Measurements from ENCODE around the gene SCYGR3. TPM values are rescaled to one million over a fixed set of nuclear protein-coding genes. Genes with fewer than 3 reads are reported as not detected.

SCYGR3 gene
- total and polyA plus RNA-seq, 2 of the 13 experiments (the other 11 are each of a cell fraction or from before 2014, with no cell fraction given), result not detected

- no peaks in the 10 kb centered on the region for H4K20me1 ChIP-seq (ENCODE audit: insufficient read depth, low read length)
- no peaks in the 10 kb centered on the region for H3K27me3 ChIP-seq (ENCODE audit: control insufficient read depth in 1 of 2, insufficient read depth in 2 of 2, low read length in 2 of 2)
- H3K4me1 ChIP-seq (ENCODE audit: insufficient read depth, low read length), result peaks cover 16% of the 10 kb centered on the region
- intact Hi-C loops (cut with micrococcal nuclease; ENCODE audit: unreplicated experiment), result no loop called here
- POLR2A ChIA-PET, result no interaction called here
- peaks cover 14% of the 10 kb centered on the region for H3K9me3 ChIP-seq (ENCODE audit: low read length)
- BruUV-seq (replicated peaks), result no TSS peak
- H2AFZ ChIP-seq (ENCODE audit: low read length), result no peak overlapping the region
- CTCF ChIA-PET (ENCODE audit: low intra/inter-chr PET ratio, low total read pairs), result no interaction called here
- no peak overlapping the region for H3K27ac ChIP-seq (ENCODE audit: extremely low read length, insufficient read depth, low read length)
- ATAC-seq (no peak), DNase-seq (ENCODE audit: low spot score) (no peak), FAIRE-seq (no peak)
- H3K9ac ChIP-seq (ENCODE audit: insufficient read depth, low read depth, low read length), result no peak overlapping the region
- no peaks in the 10 kb centered on the region for H3K79me2 ChIP-seq (ENCODE audit: insufficient read depth, low read length)
- in situ Hi-C loops (cut with HindIII; ENCODE audit: extremely low pct_ligation_motif_present, low pct_unique_long_range_greater_than_20kb), result no loop called here
- H3K36me3 ChIP-seq (replicated peaks in 1 of 2; ENCODE audit: control insufficient read depth in 1 of 2, insufficient read depth in 2 of 2, low read length in 2 of 2), result no peaks in the 10 kb centered on the region
- no peak overlapping the region for H3K4me2 ChIP-seq (ENCODE audit: low read depth, low read length)
- 50% methylated on average over 1 of the region's 1 CpG for whole genome bisulfite sequencing (ENCODE audit: low lambda C conversion rate)
- no peak overlapping the region for H3K4me3 ChIP-seq (replicated peaks in 1 of 3; ENCODE audit: insufficient read depth in 1 of 3, low read depth in 2 of 3, low read length in 3 of 3)
- TF ChIP-seq, protein P1, sequence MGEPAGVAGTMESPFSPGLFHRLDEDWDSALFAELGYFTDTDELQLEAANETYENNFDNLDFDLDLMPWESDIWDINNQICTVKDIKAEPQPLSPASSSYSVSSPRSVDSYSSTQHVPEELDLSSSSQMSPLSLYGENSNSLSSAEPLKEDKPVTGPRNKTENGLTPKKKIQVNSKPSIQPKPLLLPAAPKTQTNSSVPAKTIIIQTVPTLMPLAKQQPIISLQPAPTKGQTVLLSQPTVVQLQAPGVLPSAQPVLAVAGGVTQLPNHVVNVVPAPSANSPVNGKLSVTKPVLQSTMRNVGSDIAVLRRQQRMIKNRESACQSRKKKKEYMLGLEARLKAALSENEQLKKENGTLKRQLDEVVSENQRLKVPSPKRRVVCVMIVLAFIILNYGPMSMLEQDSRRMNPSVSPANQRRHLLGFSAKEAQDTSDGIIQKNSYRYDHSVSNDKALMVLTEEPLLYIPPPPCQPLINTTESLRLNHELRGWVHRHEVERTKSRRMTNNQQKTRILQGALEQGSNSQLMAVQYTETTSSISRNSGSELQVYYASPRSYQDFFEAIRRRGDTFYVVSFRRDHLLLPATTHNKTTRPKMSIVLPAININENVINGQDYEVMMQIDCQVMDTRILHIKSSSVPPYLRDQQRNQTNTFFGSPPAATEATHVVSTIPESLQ (CRISPR knock-in tag; conservative IDR thresholded peaks at IDR 0.05), result no peak
- TF ChIP-seq, protein P2, sequence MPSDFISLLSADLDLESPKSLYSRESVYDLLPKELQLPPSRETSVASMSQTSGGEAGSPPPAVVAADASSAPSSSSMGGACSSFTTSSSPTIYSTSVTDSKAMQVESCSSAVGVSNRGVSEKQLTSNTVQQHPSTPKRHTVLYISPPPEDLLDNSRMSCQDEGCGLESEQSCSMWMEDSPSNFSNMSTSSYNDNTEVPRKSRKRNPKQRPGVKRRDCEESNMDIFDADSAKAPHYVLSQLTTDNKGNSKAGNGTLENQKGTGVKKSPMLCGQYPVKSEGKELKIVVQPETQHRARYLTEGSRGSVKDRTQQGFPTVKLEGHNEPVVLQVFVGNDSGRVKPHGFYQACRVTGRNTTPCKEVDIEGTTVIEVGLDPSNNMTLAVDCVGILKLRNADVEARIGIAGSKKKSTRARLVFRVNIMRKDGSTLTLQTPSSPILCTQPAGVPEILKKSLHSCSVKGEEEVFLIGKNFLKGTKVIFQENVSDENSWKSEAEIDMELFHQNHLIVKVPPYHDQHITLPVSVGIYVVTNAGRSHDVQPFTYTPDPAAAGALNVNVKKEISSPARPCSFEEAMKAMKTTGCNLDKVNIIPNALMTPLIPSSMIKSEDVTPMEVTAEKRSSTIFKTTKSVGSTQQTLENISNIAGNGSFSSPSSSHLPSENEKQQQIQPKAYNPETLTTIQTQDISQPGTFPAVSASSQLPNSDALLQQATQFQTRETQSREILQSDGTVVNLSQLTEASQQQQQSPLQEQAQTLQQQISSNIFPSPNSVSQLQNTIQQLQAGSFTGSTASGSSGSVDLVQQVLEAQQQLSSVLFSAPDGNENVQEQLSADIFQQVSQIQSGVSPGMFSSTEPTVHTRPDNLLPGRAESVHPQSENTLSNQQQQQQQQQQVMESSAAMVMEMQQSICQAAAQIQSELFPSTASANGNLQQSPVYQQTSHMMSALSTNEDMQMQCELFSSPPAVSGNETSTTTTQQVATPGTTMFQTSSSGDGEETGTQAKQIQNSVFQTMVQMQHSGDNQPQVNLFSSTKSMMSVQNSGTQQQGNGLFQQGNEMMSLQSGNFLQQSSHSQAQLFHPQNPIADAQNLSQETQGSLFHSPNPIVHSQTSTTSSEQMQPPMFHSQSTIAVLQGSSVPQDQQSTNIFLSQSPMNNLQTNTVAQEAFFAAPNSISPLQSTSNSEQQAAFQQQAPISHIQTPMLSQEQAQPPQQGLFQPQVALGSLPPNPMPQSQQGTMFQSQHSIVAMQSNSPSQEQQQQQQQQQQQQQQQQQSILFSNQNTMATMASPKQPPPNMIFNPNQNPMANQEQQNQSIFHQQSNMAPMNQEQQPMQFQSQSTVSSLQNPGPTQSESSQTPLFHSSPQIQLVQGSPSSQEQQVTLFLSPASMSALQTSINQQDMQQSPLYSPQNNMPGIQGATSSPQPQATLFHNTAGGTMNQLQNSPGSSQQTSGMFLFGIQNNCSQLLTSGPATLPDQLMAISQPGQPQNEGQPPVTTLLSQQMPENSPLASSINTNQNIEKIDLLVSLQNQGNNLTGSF (CRISPR knock-in tag; IDR thresholded peaks at IDR 0.05), result no peak
- TF ChIP-seq NR2F1 (CRISPR knock-in tag; IDR thresholded peaks at IDR 0.05), result no peak
- TF ChIP-seq, protein P3, sequence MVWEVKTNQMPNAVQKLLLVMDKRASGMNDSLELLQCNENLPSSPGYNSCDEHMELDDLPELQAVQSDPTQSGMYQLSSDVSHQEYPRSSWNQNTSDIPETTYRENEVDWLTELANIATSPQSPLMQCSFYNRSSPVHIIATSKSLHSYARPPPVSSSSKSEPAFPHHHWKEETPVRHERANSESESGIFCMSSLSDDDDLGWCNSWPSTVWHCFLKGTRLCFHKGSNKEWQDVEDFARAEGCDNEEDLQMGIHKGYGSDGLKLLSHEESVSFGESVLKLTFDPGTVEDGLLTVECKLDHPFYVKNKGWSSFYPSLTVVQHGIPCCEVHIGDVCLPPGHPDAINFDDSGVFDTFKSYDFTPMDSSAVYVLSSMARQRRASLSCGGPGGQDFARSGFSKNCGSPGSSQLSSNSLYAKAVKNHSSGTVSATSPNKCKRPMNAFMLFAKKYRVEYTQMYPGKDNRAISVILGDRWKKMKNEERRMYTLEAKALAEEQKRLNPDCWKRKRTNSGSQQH (CRISPR knock-in tag; IDR thresholded peaks at IDR 0.05; ENCODE audit: low read depth), result no peak
- TF ChIP-seq ZNF432 (CRISPR knock-in tag; IDR thresholded peaks at IDR 0.05; ENCODE audit: borderline replicate concordance), result no peak
- TF ChIP-seq ZSCAN30 (CRISPR knock-in tag; IDR thresholded peaks at IDR 0.05), result no peak
- no peak for TF ChIP-seq HNRNPUL1 (IDR thresholded peaks at IDR 0.05; ENCODE audit: low read depth, low read length)
- no peak for TF ChIP-seq ZNF274 (CRISPR knock-in tag; IDR thresholded peaks at IDR 0.05)
- TF ChIP-seq ZKSCAN5 (CRISPR knock-in tag; IDR thresholded peaks at IDR 0.05), result no peak
- TF ChIP-seq, protein P4, sequence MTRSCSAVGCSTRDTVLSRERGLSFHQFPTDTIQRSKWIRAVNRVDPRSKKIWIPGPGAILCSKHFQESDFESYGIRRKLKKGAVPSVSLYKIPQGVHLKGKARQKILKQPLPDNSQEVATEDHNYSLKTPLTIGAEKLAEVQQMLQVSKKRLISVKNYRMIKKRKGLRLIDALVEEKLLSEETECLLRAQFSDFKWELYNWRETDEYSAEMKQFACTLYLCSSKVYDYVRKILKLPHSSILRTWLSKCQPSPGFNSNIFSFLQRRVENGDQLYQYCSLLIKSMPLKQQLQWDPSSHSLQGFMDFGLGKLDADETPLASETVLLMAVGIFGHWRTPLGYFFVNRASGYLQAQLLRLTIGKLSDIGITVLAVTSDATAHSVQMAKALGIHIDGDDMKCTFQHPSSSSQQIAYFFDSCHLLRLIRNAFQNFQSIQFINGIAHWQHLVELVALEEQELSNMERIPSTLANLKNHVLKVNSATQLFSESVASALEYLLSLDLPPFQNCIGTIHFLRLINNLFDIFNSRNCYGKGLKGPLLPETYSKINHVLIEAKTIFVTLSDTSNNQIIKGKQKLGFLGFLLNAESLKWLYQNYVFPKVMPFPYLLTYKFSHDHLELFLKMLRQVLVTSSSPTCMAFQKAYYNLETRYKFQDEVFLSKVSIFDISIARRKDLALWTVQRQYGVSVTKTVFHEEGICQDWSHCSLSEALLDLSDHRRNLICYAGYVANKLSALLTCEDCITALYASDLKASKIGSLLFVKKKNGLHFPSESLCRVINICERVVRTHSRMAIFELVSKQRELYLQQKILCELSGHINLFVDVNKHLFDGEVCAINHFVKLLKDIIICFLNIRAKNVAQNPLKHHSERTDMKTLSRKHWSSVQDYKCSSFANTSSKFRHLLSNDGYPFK (CRISPR knock-in tag; IDR thresholded peaks at IDR 0.05; ENCODE audit: borderline replicate concordance), result no peak
- TF ChIP-seq NR1H2 (CRISPR knock-in tag; IDR thresholded peaks at IDR 0.05; ENCODE audit: borderline replicate concordance, low read depth), result no peak
- TF ChIP-seq ZBTB42 (CRISPR knock-in tag; IDR thresholded peaks at IDR 0.05), result no peak
Measured at GRCh38 chr2:227579791-227580190, 34.8 kb downstream of the SCYGR3 start.
